Endometrial microvascular endothelial cells (primary cell): ENCODE data around the gene RPS3. TPM values are rescaled to one million over a fixed set of nuclear protein-coding genes. Genes with fewer than 3 reads are reported as not detected.
"Not testable (repeated sequence)": the region's sequence is repeated elsewhere in the genome, so short reads cannot be mapped to it uniquely, and the experiment has no call there.

ENCODE experiments used
- in situ Hi-C: cut with HindIII; loops from 2 replicates; pipeline ENCODE4 v1.10.0; 2017; ENCODE audit warnings: low sequenced_read_pairs, low pct_unique_long_range_greater_than_20kb; ENCODE audit errors: inconsistent ontology term
- total RNA-seq: library from RNA; depleted of rRNA; stranded (reverse); fragments of >200 nt; gene quantifications from one replicate; pipeline ENCODE4 v1.2.3, GENCODE V29; 2015; ENCODE audit errors: inconsistent ontology term

Gene RPS3
- total RNA-seq, 1 donor from 2014 or later, result 1,799 TPM

DNA sequence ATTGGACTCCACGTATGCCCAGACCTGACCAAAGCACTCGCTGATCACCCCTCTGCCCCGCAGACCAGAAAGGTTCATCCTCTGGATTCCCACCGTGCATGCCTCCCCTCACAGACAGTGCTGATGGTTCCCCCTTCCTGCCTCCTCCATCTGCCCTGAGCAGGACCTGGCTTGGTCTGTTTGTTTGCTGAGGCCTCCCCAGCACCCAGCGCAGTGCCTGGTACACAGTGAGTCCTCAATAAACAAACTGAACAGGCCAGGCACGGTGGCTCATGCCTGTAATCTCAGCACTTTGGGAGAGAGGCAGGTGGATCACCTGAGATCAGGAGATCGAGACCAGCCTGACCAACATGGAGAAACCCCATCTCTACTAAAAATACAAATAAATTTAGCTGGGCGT lies 23.7 kb upstream of the RPS3 start:
- in situ Hi-C loops, result no loop called here

DNA sequence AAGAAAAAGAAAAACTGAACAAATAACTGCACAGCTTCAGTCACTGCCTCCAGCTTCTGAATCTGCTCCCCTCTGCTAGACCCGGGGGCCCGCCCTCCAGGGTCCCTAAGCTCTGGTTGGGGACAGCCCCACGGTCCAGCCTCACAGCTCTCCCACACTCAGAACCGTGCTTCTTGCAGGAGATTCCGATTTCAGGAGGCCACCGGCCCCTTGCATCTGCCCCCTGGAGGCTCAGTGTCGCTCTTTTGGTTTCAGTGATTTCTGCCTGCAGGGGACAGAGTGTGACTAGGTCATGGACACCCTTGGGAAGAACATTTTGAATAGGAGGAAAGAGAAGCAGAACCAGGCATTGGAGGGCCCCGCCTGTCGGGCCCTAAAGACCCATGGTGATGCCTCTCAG lies 23.1 kb upstream of the RPS3 start:
- in situ Hi-C loops, result no loop called here

DNA sequence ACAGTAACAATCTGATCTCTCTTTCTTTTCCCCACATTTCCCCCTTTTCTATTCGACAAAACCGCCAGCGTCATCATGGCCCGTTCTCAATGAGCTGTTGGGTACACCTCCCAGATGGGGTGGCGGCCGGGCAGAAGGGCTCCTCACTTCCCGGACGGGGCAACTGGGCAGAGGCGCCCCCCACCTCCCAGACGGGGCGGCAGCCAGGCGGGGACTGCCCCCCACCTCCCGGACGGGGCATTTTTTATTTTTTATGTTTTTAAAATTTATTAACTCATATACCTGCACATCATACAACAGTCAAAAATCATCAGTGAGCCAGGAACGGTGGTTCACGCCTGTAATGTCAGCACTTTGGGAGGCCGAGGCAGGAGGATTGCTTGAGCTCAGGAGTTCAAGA lies 20.5 kb upstream of the RPS3 start:
- in situ Hi-C loops, result not testable (repeated sequence)

DNA sequence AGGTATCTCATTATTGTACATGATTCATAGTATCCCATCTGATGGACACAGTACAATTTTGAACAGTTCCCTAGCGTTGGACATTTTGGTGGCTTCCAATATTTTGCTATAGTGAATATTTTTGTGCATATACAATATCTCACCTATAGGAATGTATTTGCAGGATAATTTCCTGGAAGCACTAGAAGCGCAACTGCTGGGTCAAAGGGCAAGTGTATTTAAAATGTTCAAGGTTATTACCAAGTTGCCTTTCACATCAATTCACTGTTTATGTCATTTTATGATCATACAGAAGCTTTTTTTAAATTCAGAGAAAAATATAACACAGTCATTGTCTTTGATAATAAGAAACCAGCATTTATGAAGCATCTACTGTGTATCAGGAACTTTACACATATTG lies 19.1 kb upstream of the RPS3 start:
- in situ Hi-C loops, result no loop called here

DNA sequence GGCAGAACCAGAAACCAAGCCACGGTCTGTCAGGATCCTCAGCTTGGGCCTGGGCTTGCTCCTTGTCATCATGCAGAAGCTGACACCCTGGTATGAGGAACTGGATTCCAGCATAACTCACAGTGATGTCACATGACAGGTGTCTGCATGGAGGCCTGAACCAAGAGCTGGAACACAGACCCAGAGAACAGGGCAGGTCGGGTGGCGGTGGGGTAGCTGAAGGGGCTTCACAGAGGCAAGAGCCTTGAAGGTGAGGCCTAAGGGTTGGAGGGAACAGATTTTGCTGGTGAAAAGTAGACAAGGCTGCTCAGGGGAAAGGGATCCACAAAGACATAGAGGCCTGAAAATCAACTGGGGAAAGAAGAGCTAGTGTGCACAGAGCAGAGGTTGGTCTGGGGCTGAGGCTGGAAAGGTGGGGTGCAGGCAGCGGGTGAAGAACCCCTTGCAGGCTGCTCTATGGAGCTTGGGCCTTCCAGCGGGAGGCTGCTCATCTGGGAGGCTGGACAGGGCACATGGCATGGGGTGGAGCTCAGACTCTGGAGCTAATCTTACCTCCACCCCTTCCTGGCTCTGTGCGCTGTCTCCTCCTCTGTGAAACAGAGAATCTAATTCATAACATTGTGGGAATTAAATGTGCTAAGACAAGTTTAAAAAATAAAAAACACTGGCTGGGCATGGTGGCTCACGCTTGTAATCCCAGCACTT lies 18.4 kb upstream of the RPS3 start:
- in situ Hi-C loops, result no loop called here

DNA sequence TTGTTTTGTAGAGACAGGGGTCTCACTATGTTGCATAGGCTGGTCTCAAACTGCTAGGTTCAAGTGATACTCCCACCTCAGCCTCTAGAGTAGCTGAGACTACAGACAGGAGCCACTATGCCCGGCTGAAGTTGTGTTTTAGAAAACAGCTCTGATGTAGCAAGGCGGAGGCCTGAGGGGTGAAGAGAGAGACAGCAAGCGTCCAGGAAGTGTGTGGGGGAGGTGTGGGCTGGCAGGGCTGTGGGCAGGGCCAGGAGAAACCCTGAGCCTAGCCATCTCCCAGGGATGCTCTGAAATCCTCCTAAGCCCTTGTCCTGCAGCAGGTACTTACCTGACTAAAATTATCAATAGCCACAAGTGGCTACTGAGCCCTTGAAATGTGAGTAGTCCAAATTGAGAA lies 16.1 kb upstream of the RPS3 start:
- in situ Hi-C loops, result no loop called here

DNA sequence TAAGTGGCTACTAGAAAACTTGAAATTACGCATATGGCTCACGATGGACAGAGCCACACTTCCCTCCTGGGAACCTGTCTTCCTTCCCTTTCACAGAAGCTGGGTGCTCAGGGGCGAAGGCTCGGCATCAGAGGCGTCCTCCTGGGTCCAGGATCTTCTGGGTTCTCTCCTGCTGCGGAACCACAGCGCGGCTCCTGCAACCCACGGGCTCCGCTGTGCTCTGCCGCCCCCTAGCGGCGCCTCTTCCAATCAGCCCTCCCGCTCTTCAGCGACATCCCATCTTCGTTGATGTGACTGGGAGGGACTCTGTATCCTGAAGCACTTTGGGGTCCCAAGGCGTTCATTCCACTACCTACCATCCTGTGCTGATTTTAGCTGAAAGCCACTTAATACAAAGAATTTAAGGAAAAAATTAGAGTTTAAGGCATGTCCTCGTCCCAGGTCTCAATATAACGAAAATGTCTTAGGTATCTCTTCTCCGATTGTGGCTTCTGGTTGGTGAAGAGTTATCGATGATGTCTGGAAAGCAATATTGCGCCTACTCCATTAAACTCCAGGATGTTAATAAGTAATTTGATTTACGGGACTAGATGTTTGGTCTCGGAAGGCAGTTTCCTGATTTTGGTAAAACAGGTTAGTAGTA lies 14.8 kb upstream of the RPS3 start:
- in situ Hi-C loops, result no loop called here

DNA sequence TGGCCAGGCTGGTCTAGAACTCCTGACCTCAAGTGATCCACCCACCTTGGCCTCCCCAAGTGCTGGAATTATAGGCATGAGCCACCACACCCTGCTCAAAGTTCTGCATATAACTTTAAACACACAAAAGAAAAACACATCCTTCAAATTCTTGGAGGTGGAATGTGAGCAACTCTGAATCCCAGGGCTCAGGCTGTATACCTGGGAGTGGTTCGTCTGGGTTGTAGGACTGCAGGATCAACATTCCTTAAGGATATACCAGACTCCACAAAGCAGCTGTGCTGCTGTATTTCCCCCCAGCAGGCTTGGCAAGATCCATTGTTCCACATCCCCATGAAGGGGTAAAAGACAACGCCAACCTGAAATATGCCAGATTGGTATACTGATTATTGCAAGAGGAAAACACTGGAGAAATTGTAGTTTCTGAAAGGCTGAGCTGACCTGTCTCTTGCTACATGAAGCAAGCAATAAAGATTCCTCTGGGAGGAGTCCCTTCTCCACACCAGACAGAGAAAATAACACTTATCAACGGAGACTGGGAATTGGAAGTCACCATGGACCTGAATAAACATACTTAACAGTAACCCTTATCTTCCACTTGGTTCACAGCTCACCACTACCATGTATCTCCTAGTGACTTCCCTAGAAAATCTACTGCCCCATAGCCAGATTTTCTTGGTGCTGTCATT lies 12.2 kb upstream of the RPS3 start:
- in situ Hi-C loops, result no loop called here

DNA sequence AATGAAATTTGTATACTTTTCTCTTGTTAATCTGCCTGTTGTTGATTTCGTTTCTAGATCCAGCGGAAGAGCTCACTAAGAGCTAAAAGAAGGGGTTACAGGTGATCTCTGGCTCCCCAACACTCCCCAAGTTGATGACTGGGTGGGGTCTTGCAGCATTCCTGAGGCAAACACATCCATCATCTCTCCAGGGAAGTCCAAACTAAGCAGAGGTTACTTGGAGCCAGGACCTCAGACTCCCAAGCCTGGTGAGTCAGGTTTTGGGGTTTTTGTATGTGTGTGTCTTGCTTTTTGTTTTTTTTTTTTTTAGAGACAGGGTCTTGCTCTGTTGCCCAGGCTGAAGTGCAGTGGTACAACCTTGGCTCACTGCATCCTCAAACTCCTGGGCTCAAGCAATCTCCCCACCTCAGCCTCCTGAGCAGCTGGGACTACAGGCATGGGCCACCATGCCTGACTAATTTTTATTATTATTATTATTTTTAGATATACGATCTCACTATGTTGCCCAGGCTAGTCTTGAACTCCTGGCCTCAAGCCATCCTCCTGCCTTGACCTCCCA lies 11.5 kb upstream of the RPS3 start:
- in situ Hi-C loops, result no loop called here

DNA sequence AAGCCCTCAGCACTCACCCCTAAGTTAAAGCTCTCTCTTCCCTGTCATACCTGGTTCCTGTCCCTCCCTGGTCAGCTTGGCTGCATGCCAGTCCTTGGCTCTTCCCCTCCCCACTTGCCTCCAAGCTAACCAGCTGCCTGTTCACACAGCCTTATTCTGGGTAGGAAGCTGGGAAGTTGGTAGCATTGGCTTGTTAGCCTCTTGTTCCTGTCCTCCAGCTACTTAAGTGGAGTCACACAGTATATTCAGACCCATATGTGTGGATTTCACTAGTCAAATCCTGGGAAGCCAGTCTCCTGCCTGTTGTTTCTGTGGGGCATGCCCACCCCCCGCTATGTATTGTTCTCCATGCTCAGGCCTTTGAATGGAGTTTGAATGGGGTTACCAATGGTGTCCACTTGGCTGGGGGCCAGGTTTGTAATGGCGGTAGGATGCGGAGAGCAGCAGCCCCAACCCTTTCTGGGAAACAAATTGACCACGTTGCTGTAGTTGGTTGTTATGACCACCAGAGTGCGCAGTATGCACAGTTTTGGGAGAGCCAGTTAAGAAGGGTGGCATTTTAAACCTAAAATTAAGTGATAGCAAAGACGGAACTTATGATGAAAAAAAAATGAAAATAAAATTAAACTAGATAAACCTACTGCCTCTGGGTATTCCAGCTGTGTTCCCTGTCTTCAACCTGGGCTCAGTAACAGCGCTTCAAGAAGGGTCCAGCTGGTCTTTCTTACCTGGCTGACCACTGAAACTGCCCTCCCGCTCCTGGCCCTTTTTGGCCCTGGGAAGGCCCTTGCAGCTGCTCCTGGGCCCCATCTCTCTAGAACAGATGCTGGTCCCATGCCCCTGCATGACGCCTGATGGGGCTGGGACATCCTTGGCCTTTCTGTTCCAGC lies 10.7 kb upstream of the RPS3 start:
- in situ Hi-C loops, result no loop called here

DNA sequence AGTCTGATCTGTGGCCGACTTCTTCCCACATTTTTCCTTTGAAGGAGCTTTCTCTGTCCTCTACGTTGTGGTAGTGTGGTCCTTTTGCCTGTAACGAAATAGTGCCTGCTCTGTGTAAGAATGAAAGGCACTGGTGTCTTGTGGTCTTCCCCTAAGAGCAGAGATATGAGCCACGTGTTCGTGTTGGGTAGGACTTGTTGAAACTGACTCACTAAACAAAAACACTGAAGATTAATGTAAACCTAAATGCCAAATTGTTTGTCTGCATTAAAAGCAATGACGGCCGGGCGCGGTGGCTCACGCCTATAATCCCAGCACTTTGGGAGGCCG lies 10.1 kb upstream of the RPS3 start:
- in situ Hi-C loops, result no loop called here

DNA sequence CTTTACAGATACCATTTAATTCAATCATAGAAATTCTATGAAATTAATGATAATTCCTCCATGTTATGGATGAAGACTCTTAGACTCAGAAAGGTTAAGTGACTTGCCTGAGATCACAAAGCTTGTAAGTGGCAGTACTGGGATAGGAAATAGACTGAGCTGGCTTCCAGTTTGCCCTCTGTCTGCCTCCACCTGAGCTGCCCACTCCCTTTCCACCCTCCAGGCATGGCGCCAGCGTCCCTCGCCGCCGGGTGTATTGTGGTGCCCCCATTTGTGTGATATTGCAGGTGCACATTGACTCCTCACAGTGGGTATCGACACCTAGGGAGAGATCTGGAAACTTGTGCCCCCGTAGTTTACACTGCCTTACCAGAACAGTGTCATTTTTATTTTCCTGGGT lies 9.4 kb upstream of the RPS3 start:
- in situ Hi-C loops, result no loop called here

DNA sequence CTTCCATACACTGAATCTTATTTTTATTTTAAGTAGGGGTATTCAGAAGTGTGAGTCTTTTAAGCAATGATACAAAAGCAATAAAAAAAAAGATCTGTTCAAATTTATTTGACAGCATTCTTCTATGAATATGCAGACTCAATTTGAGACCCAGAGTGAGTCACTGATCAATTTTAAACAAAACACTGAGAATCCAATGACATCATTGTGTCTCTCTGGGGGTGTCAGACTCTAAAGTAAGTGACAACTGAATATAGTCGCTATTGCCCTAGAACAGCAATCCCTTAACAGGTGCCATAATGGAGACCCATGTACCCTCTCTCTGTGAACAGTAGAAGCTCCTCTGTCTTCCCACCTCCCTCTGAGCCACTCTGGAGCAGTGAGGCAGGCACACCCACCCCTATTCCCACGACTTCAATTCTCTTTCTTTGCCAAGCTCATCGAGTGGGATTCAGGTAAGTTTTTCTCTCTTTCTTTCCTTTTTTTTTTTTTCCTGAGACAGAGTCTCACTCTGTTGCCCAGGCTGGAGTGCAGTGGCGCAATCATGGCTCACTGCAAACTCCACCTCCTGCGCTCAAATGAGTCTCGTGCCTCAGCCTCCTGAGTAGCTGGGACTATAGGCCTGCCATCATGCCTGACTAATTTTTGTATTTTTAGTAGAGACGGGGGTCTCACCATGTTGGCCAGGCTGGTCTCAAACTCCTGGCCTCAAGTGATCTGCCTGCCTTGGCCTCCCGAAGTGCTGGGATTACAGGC lies 5.1 kb upstream of the RPS3 start:
- in situ Hi-C loops, result no loop called here

DNA sequence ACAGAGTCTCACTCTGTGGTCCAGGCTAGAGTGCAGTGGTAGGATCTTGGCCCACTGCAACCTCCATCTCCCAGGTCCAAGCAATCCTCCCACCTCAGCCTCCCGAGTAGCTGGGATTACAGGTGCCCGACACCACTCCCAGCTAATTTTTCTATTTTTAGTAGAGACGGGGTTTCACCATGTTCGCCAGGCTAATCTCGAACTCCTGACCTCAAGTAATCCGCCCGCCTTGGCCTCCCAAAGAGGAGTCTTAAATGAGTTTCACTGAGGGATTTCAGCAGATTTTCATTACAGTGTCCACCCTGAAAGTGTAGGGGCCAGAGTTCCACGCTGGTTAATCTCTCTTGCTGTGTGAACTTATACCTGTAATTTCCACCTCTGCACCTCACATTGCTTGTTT lies 412 bp upstream of the RPS3 start:
- in situ Hi-C loops, result no loop called here

DNA sequence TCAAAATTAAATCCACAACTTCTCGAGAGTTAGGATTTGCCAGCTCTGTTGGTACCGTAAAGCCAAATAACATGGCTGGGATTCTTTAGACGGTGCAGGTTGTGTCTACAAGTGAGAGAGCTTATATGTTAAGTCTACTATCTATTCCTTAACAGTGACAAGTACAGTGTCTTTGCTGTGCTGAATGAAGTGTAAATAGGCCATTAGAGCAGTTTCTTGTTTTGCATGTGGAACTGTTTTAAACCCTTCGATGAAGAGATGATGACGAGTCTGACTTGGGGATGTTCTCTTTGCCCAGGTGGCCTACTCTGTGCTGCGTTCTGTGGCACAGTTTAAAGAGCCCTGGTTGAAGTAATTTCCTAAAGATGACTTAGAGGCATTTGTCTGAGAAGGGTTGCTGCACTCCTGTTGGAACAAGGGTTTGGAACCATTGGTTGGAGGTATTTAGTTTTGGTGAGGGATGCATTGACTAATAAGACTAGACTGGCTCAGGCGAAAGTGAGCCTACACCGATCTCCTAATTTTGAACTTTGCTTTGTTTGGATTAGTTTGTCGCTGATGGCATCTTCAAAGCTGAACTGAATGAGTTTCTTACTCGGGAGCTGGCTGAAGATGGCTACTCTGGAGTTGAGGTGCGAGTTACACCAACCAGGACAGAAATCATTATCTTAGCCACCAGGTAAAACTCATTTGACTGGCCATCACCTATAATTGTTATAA lies 988 bp downstream of the RPS3 start:
- in situ Hi-C loops, result loop anchor here (10.0 kb wide), 1 partner anchor 126 kb away; no protein-coding TSS in a partner anchor

DNA sequence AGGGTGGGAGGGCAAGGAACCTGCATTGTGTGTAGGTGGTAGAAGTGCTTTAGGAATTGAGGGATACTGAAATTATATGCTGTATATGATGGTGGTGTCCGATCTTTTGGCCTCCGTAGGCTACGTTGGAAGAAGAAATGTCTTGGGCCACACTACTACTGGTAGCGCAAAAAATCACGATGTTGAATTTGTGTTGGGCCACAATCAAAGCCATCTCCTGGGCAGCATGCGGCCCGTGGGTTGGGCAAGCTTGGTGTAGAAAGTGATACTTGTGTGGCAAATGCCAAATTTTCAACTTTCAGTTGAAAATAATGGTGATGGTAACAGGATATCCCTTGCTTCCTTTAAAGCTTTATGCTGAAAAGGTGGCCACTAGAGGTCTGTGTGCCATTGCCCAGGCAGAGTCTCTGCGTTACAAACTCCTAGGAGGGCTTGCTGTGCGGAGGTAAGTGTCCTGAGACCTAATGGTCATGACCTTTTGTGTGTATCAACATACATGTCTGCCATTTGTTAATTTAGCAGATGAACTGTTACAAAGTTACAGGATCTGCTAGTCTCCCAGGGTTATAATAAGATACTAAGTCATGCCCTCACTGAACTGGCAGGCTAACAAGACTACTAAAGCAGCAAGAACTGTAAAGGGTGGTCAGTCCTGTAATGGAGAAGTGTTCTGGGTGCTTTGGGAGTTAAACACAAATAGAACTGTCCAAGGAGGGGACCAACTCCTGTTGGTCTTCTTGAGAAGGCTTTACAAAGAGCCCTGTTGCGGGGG lies 2.9 kb downstream of the RPS3 start:
- in situ Hi-C loops, result loop anchor here (10.0 kb wide), 1 partner anchor 127 kb away; no protein-coding TSS in a partner anchor

DNA sequence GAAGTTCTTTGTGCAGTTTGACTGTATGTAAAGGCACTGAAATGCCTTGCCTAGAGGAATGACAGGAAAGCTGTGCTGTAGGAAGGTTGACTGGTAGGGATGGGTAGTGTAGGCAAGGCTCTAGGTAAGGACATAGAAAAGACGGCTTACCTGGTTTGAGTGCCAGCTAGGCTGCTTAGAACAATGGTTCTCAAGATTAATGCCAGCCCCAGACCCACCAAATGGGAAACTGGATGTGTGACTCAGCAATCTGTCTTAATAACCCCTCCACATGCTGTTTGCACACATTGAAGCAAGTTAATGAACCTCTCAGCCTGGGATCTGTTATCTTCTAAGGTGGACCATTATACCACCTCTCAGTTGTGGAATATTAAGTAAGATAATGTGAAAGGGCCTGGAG lies 3.7 kb downstream of the RPS3 start:
- in situ Hi-C loops, result loop anchor here (10.0 kb wide), 1 partner anchor 128 kb away; no protein-coding TSS in a partner anchor
